ENCODE results near the gene ATG9B. TPM values are rescaled to one million over a fixed set of nuclear protein-coding genes. Genes with fewer than 3 reads are reported as not detected.

ATG9B gene
- polyA plus RNA-seq, 2 of the 4 experiments (the other 2 are of a cell fraction): 0.06 to 0.23 TPM

DNA sequence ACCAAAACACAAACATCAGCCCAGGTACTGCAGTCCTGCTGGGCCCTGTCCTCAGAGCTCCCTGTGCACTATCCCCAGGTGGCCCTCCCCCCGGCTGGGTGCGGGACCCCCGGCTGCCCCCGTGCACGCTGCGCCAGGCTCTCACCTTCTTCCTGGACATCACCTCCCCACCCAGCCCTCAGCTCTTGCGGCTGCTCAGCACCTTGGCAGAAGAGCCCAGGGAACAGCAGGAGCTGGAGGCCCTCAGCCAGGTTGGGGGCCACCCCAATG is 14.3 kb downstream of the ATG9B start:
- Histone ChIP-seq H3K9me3 (no peaks in the 10 kb centered on the region), H3K27ac (peak overlapping the region in 1 of 2 experiments; percentile 15; a peak in 3 of 6 replicates), H3K4me1 (peaks cover 23% of the 10 kb centered on the region; the same call in 1 of the 3 replicates), H3K4me3 (no peak overlapping the region), H3K4me2 (peak overlapping the region; percentile 18; the same call in 2 of the 3 replicates)
- DNase-seq (ENCODE audit: low read depth in 1 of 2, low spot score in 1 of 2): no peak
- no peak for TF ChIP-seq CBX2 (IDR thresholded peaks at IDR 0.05; ENCODE audit: borderline replicate concordance, low read depth)
- no peak for TF ChIP-seq HOXA7 (CRISPR knock-in tag; IDR thresholded peaks at IDR 0.05)
- no peak for TF ChIP-seq CHD2 (IDR thresholded peaks at IDR 0.05; ENCODE audit: low read length, partially characterized antibody)
- TF ChIP-seq FOSB (CRISPR knock-in tag; IDR thresholded peaks at IDR 0.05): no peak
- WGBS (ENCODE audit: missing lambda C conversion rate): no CpG with 5 or more reads among the region's 7 CpGs
- ATAC-seq: no peak
- FAIRE-seq: no peak
- ChIA-PET POLR2A (no interaction called here), CTCF (interaction anchor here (0.7 to 11.2 kb wide), 12 partner anchors 10 to 114 kb away, joined by 3 to 110 read pairs (median 6); partner anchors contain the start of genes ABCB8 and ATG9B)

DNA sequence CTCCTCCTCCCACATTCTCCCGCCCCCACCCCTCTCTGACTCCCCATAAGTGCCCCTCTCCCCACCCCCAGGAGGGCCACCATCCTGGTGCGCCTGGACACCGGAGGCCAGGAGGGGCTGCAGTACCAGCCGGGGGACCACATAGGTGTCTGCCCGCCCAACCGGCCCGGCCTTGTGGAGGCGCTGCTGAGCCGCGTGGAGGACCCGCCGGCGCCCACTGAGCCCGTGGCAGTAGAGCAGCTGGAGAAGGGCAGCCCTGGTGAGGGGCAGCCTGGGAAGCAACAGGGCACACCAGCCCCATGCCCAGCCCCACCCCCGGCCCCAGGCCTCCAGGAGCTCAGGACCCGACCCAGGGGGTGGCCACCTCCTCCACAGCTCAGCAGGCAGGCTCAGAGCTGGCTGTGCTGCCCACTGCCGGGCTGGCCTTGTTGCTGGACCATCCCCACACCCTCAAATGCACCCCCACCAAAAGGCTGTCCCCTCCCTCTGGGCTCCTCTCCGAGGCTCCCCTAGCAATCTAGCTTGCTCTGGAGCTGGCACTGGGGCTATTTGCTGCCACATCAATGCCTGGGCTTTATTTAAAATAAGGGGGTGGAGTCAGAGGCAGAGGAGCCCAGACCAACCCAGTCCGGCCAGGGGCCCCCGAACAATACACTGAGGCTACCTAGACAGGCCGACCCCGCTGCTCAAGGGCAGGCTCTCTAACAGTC is 14.8 kb downstream of the ATG9B start:
- peak overlapping the region in 1 of 2 experiments; percentile 15; a peak in 3 of 6 replicates for H3K27ac ChIP-seq
- ChIA-PET POLR2A (no interaction called here), CTCF (interaction anchor here (0.7 to 11.2 kb wide), 14 partner anchors 11 to 111 kb away, joined by 3 to 110 read pairs (median 6); partner anchors contain the start of genes ABCB8 and ATG9B)
- peaks cover 23% of the 10 kb centered on the region; the same call in 1 of the 3 replicates for H3K4me1 ChIP-seq
- H3K9me3 ChIP-seq: no peaks in the 10 kb centered on the region
- FAIRE-seq (no peak), DNase-seq (ENCODE audit: low read depth in 1 of 2, low spot score in 1 of 2) (no peak), ATAC-seq (peak in 1 of 2 experiments; percentile 3; a peak in 1 of 6 replicates)
- 92% methylated on average over 4 of the region's 22 CpGs for WGBS (ENCODE audit: missing lambda C conversion rate)
- no peak overlapping the region for H3K4me2 ChIP-seq
- TF ChIP-seq HOXA7 (CRISPR knock-in tag; IDR thresholded peaks at IDR 0.05) (no peak), EHF (CRISPR knock-in tag; IDR thresholded peaks at IDR 0.05) (no peak), HOXB13 (CRISPR knock-in tag; IDR thresholded peaks at IDR 0.05; ENCODE audit: low read depth) (no peak), FOSL2 (IDR thresholded peaks at IDR 0.05) (no peak), FOSL2 (CRISPR knock-in tag; IDR thresholded peaks at IDR 0.05) (no peak), EP300 (IDR thresholded peaks at IDR 0.05) (no peak)
- H3K4me3 ChIP-seq: no peak overlapping the region

DNA sequence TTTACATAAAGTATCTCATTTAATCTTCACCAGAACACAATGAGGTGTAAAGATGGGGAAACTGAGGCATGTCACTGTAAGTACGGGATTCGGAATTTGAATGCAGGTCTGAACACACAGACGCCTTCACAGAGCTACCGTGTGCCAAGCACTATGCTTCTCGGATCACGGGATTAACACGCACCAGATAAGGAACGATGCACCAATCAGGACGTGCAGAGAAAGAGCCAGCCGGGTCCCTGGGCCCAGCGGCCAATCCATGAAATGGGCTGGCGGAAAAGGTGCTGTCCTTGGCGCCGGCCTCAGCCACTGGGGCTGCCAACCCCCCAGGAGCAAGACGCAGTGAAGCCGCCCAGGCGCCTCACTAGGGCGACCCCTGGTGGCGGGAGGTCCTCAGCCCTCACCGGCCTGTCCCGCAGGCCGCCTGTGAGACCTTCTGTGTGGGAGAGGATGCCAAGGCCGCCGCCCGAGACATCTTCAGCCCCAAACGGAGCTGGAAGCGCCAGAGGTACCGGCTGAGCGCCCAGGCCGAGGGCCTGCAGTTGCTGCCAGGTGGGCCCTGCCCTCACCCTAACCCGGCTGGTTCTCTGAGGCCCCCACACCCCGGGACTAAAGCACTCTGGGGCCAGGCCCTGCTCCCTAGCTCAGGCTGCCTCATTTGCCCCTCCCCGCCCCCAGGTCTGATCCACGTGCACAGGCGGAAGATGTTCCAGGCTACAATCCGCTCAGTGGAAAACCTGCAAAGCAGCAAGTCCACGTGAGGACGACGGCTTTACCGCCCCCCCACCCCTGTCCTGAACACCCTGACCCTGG is 15.6 kb downstream of the ATG9B start:
- DNase-seq (ENCODE audit: low read depth in 1 of 2, low spot score in 1 of 2) (peak; percentile 41 to 50), ATAC-seq (peak in 1 of 2 experiments; percentile 74; a peak in 3 of 6 replicates), FAIRE-seq (no peak)
- no peak overlapping the region for H3K4me2 ChIP-seq
- no peaks in the 10 kb centered on the region for H3K9me3 ChIP-seq
- 86% methylated on average over 18 of the region's 40 CpGs for WGBS (ENCODE audit: missing lambda C conversion rate)
- POLR2A ChIA-PET: no interaction called here
- H3K4me3 ChIP-seq: no peak overlapping the region
- no peak overlapping the region for H3K27ac ChIP-seq
- CTCF ChIA-PET: interaction anchor here (0.7 to 11.2 kb wide), 13 partner anchors 12 to 110 kb away, joined by 3 to 110 read pairs (median 7); partner anchors contain the start of genes ABCB8 and ATG9B
- TF ChIP-seq FOXS1 (CRISPR knock-in tag; IDR thresholded peaks at IDR 0.05) (no peak), PHF8 (IDR thresholded peaks at IDR 0.05; ENCODE audit: borderline replicate concordance, low read depth) (no peak), MYC (IDR thresholded peaks at IDR 0.05; ENCODE audit: borderline replicate concordance, low read length) (no peak), NR3C1 (IDR thresholded peaks at IDR 0.05) (no peak), CTCF (IDR thresholded peaks at IDR 0.05) (peak; percentile 41; the same call in 2 of the 3 replicates)
- H3K4me1 ChIP-seq: peaks cover 23% of the 10 kb centered on the region; the same call in 1 of the 3 replicates

DNA sequence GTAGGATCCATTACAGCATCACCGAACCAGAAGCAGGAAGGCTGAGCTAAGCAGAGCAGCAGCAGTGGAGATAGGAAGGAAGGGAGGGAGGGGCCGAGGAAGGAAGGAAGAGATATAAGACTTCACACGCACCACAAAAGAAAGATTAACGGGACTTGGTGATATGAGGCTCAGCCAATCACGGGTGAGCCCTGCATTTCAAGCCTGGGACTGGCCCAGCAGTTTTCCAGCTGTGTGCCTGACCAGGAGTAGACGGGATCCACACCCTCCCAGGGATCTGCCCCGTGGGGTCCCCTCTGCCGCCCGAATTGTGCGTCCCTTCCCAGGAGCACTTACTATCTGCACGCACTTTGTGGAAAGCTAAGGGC is 16.2 kb downstream of the ATG9B start:
- FAIRE-seq (no peak), DNase-seq (ENCODE audit: low read depth in 1 of 2, low spot score in 1 of 2) (no peak), ATAC-seq (no peak)
- no peak overlapping the region for H3K4me2 ChIP-seq
- H3K9me3 ChIP-seq: no peaks in the 10 kb centered on the region
- CTCF ChIA-PET: interaction anchor here (0.7 to 11.2 kb wide), 12 partner anchors 11 to 110 kb away, joined by 3 to 110 read pairs (median 6); partner anchors contain the start of gene ATG9B
- POLR2A ChIA-PET: no interaction called here
- no peak overlapping the region for H3K27ac ChIP-seq
- H3K4me3 ChIP-seq: no peak overlapping the region
- WGBS (ENCODE audit: missing lambda C conversion rate): 69% methylated on average over 11 of the region's 11 CpGs
- peaks cover 28% of the 10 kb centered on the region; the same call in 1 of the 3 replicates for H3K4me1 ChIP-seq
- TF ChIP-seq JUNB (IDR thresholded peaks at IDR 0.05) (no peak), REST (IDR thresholded peaks at IDR 0.05) (no peak), E2F6 (IDR thresholded peaks at IDR 0.05; ENCODE audit: borderline replicate concordance, low read depth) (no peak), TP53 (CRISPR knock-in tag; IDR thresholded peaks at IDR 0.05) (no peak), CTCF (IDR thresholded peaks at IDR 0.05) (no peak), CEBPB (IDR thresholded peaks at IDR 0.05) (no peak)

Measured in A549 (cell line).